WERI-Rb-1 (cell line): Measurements from ENCODE around the gene SERPINB5.
A peak's percentile ranks its signal among the peaks of the same experiment; 100 is the strongest.

Experiments
- DNase-seq: peaks from one replicate; pipeline ENCODE4 v3.0.0-alpha.2; 2020
- H3K27ac ChIP-seq: fragments of 250-450 bp; sonication (Bioruptor Pico); 2 replicates; pipeline ENCODE4 v1.5.1; 2020; ENCODE audit warnings: mild to moderate bottlenecking, moderate library complexity
- H3K27me3 ChIP-seq: fragments of 250-450 bp; sonication (Bioruptor Pico); 2 replicates; pipeline ENCODE4 v1.5.1; 2021; ENCODE audit warnings: mild to moderate bottlenecking, low read depth, moderate library complexity; ENCODE audit not compliant: insufficient read depth, severe bottlenecking
- H3K36me3 ChIP-seq: fragments of 250-450 bp; sonication (Bioruptor Pico); 2 replicates; pipeline ENCODE4 v1.5.1; 2020; ENCODE audit warnings: mild to moderate bottlenecking, moderate library complexity
- H3K4me3 ChIP-seq: 2 replicates; pipeline ENCODE4 v1.5.1; 2011; ENCODE audit warnings: low read depth, mild to moderate bottlenecking, control low read depth, low read length
- H3K9me3 ChIP-seq: fragments of 250-450 bp; sonication (Bioruptor Pico); 2 replicates; pipeline ENCODE4 v1.5.1; 2021; ENCODE audit warnings: mild to moderate bottlenecking, moderate library complexity; ENCODE audit not compliant: severe bottlenecking
- TF ChIP-seq, protein P1 (sequence below): IDR thresholded peaks from 2 replicates; pipeline ENCODE4 v1.5.1; 2011; ENCODE audit warnings: low read depth, mild to moderate bottlenecking, control low read depth, inconsistent platforms, low read length

SERPINB5 gene

DNA sequence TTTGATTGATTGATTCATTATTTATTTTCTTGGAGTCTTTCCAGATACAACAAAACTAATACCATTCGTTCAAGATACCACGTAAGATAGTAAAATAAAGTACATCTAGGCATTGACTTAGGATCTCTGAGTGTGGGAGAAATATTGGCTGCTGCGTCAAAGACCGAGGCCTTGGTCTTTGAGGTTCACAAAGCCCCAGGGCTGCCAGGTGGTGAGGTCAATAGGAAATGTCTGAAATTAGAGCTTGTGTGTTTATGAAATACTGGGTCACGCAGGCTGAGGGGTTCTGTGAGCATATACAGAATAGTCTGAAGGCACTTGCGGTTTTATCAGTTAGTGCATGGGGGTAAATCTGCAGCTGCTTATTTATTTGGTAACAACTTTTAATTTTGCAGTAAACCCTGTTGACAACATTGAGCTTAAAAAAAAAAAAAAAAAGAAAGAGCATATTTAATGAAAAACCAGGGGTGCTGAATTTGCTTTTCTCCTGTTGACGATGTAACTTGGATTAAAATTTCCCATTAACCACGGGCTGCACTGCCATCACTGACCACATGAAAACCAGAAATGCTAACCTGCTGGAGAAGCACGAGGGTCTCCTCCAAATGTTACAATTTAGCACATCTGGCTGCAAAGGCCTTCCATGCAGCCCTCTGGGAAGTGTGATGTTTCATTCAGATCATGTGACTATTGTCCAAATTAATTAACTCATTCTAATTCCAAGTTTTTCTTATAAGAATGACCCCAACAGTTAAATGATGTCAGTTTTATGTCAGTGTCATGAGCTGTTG is 38.3 kb downstream of the SERPINB5 start:
- no peak for DNase-seq
- TF ChIP-seq, protein P1, sequence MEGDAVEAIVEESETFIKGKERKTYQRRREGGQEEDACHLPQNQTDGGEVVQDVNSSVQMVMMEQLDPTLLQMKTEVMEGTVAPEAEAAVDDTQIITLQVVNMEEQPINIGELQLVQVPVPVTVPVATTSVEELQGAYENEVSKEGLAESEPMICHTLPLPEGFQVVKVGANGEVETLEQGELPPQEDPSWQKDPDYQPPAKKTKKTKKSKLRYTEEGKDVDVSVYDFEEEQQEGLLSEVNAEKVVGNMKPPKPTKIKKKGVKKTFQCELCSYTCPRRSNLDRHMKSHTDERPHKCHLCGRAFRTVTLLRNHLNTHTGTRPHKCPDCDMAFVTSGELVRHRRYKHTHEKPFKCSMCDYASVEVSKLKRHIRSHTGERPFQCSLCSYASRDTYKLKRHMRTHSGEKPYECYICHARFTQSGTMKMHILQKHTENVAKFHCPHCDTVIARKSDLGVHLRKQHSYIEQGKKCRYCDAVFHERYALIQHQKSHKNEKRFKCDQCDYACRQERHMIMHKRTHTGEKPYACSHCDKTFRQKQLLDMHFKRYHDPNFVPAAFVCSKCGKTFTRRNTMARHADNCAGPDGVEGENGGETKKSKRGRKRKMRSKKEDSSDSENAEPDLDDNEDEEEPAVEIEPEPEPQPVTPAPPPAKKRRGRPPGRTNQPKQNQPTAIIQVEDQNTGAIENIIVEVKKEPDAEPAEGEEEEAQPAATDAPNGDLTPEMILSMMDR = no peak; the same call in 1 of the 2 replicates
- Histone ChIP-seq H3K9me3 (no peaks in the 10 kb centered on the region), H3K36me3 (no peaks in the 10 kb centered on the region), H3K27ac (no peak overlapping the region), H3K4me3 (no peak overlapping the region), H3K27me3 (no peaks in the 10 kb centered on the region)

DNA sequence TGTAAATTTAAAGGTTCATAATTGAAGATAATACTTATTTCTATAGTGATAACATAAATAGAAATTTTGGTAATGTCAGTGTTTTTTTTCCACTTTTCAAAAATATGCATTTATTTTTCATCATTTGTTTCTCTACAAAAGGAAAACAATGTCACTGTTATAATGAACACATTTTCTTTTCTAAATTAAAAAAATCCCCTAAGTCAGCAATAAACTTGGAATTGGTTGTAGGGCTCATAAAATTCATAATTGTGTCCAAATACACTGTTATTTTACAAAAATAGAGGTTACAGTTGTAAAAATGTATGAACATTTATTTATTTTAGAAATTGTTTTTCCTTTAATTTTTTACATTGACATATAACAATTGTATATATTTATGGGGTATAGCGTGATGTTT is 39.0 kb downstream of the SERPINB5 start:
- no peaks in the 10 kb centered on the region for H3K27me3 ChIP-seq

DNA sequence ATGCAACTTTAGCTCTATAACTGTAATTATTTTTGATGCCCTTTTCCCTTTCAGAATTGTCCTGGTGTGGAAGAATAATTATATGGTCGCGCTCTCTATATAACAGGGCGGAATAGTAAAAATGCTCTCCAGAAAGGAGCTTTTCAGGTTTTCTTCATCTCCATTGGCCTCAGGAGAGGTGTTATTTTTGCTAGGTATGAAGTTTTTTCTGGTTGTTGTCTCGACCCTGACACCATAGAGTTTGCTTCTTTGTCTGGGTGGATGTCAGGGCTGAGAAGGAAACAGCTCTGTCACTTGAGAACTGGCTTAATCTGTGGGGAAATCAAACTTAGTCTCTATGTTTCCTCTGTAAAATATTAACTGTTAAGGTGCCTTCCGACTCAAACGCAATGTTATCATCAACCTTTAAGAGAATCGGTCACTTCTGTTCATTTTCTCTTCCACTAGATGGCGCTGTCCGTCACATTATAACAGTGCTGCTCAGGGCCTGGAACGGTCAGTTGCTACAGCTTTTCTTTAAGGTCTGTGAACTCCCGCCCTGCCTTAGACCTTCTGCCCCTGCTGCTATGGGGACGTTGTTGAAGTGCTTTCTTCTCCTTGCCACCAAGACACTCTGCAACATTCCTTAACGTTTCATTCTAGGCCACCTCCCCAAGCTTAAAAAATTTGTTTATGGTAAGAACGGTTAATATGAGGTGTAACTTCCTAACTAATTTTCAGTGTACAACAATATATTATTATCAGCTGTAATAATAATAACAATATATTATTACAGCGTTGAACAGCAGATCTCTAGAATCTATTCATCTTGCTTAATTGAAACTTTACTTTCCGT is 41.6 kb downstream of the SERPINB5 start:
- H3K27me3 ChIP-seq = no peaks in the 10 kb centered on the region
- no peaks in the 10 kb centered on the region for H3K36me3 ChIP-seq
- TF ChIP-seq, protein P1 = peak; percentile 73
- no peak overlapping the region for H3K27ac ChIP-seq
- DNase-seq = peak; percentile 82
- no peaks in the 10 kb centered on the region for H3K9me3 ChIP-seq
- no peak overlapping the region for H3K4me3 ChIP-seq

More for the DNA sequence above, 39.0 kb downstream of the SERPINB5 start:
- no peak overlapping the region for H3K4me3 ChIP-seq
- DNase-seq = no peak
- H3K36me3 ChIP-seq = no peaks in the 10 kb centered on the region
- H3K27ac ChIP-seq = no peak overlapping the region
- H3K9me3 ChIP-seq = no peaks in the 10 kb centered on the region
- TF ChIP-seq, protein P1 = no peak

DNA sequence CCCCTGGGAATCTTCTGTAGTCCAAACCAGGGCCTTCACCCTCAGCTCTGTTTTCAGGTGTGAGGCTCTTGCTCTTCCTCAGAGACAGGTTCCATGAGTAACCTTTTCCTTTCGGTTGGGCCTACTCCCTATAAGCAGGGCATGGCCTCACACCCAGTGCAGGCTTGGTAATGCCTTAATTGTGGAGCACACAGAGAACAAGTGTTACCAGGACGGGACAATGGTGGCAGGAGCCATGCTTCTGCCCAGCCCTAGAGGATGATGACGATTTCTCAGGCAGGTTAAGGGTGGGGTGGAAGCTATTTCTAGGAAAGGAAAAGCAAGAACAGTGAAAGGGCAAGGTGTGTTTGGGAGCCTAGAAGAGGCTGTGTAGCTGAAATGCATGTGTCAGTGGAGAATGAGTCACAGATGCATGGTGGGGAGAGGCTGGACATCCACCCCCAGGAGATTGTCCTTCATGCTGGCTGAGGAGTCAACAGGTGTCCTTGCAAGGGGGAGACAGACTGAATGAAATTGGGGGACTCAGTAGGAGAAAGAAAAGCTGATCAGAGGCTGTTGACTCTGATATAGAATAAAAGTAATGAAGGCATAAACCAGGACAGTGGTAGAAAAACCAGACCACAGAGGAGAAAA is 43.4 kb downstream of the SERPINB5 start:
- no peaks in the 10 kb centered on the region for H3K9me3 ChIP-seq
- no peak overlapping the region for H3K4me3 ChIP-seq
- no peak for DNase-seq
- H3K27me3 ChIP-seq = no peaks in the 10 kb centered on the region
- H3K27ac ChIP-seq = no peak overlapping the region
- TF ChIP-seq, protein P1 = no peak
- no peaks in the 10 kb centered on the region for H3K36me3 ChIP-seq

DNA sequence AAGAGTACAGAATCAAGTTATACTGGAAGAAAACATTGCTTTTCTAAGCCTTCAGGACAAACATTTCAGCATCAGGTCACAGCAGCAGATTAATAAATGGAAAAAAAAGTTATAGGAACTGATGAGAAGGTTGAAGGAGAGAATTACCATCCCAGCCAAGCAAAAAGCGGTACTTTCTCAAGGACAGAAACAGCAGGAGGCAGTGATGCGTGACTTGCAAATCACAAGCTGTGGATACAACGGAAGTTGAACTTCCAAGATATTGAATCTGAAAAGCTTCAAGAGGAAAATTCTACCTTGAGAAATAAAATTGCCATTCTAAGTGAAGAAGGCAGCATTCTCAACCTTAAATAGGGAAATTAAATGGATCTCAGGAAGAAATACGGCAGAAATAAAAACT is 46.9 kb downstream of the SERPINB5 start:
- H3K4me3 ChIP-seq = no peak overlapping the region
- no peak for DNase-seq
- TF ChIP-seq, protein P1 = no peak
- H3K27me3 ChIP-seq = no peaks in the 10 kb centered on the region
- no peaks in the 10 kb centered on the region for H3K9me3 ChIP-seq
- H3K27ac ChIP-seq = no peak overlapping the region
- no peaks in the 10 kb centered on the region for H3K36me3 ChIP-seq
